D721Med (cell line): ENCODE data around the gene VPS13D.

Experiments used
- DNase-seq: peaks from one replicate; pipeline ENCODE4 v3.0.0; 2011; ENCODE audit warnings: low spot score; ENCODE audit not compliant: insufficient read length
- FAIRE-seq: peaks from 2 replicates; lab custom pipeline; 2011; peaks lifted over from hg19 to GRCh38; lab: Jason Lieb, UNC
- TF ChIP-seq, protein P1 (sequence below): IDR thresholded peaks from 2 replicates; pipeline ENCODE4 v1.5.1; 2012; ENCODE audit warnings: mild to moderate bottlenecking, control low read depth; ENCODE audit not compliant: insufficient read depth; ENCODE audit errors: missing control alignments

Gene VPS13D

DNA sequence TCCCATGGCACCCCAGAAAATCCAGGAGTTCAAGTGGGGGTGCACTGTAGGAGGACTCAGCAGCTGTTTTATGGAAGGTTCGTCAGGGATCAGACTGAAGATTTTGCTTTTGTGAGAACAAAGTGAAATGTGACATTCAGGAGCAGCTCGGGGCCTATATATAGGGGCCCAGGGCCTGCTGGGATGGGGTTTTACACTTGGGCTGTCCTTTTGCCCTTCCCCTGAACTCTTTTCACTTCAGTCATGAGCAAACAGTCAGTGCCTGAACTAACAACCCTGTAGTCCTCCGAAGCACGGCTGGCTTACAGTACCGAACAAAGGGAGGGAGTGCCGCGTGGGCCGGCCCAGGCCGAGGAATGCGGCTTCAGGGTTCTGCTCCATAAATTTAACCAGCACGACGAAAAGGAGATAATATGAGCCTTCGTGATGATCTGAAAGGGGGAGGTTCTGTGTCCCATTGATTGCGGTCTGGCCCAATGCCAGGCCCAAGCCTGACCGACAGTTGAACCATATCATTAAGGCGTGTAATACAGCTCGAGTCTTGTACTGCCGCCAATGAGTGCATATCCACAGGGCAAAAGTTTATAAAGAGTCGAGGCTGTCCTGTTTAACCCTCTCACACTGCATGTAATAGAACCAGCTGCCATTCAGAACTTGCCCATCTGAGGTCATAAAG, 248.2 kb downstream of the VPS13D start:
- FAIRE-seq (no peak), DNase-seq (no peak)
- TF ChIP-seq, protein P1, sequence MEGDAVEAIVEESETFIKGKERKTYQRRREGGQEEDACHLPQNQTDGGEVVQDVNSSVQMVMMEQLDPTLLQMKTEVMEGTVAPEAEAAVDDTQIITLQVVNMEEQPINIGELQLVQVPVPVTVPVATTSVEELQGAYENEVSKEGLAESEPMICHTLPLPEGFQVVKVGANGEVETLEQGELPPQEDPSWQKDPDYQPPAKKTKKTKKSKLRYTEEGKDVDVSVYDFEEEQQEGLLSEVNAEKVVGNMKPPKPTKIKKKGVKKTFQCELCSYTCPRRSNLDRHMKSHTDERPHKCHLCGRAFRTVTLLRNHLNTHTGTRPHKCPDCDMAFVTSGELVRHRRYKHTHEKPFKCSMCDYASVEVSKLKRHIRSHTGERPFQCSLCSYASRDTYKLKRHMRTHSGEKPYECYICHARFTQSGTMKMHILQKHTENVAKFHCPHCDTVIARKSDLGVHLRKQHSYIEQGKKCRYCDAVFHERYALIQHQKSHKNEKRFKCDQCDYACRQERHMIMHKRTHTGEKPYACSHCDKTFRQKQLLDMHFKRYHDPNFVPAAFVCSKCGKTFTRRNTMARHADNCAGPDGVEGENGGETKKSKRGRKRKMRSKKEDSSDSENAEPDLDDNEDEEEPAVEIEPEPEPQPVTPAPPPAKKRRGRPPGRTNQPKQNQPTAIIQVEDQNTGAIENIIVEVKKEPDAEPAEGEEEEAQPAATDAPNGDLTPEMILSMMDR: no peak

- FAIRE-seq: no peak
- no peak for DNase-seq
- TF ChIP-seq, protein P1: no peak
Observed at GRCh38 chr1:12478612-12478985, 248.8 kb downstream of the VPS13D start.

GRCh38 chr1:12479311-12479710, 249.5 kb downstream of the VPS13D start:
- no peak for DNase-seq
- TF ChIP-seq, protein P1: no peak
- no peak for FAIRE-seq

DNA sequence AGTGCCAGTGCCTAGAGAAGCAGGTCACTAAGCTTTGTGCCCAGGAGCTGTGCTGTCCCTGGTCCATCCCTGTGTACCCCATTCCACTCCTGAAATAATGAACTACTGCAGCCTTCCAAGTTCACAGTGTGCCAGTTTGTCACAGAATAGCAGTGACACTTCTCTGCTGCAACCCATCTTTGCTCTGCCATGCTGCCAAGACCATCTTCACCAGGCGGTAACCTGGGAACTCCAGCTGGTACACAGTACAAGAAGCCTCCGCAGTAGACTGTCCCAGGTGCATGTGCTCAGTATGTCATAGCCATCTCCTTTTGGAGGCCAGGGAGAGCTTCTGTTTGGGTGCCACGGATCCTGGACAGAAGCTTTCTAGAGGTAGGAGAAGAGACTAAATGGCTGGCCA, 250.2 kb downstream of the VPS13D start:
- FAIRE-seq (no peak), DNase-seq (no peak)
- TF ChIP-seq, protein P1: no peak

GRCh38 chr1:12480748-12481362, 251.0 kb downstream of the VPS13D start:
- FAIRE-seq: no peak
- TF ChIP-seq, protein P1: no peak
- no peak for DNase-seq

DNA sequence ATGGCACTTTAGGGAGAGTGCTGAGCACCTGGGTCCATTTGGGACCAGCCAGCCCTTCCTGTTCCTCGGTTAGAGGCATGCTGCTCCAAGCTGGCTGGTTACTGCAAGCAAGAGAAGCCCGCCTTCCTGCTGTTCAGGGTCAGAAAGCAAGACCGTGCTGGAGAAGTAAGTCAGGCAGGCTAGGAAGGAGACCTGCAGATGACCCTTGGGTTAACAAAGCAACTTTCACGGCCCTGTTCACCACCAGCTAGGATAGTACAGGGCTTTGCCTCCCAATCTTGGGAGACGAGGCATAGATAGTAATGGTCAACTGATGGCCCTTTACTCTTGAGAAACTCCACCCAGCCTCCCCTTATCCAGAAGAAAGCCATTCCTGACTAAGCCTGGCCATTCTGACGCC, 252.1 kb downstream of the VPS13D start:
- TF ChIP-seq, protein P1: no peak
- DNase-seq: no peak
- no peak for FAIRE-seq

DNA sequence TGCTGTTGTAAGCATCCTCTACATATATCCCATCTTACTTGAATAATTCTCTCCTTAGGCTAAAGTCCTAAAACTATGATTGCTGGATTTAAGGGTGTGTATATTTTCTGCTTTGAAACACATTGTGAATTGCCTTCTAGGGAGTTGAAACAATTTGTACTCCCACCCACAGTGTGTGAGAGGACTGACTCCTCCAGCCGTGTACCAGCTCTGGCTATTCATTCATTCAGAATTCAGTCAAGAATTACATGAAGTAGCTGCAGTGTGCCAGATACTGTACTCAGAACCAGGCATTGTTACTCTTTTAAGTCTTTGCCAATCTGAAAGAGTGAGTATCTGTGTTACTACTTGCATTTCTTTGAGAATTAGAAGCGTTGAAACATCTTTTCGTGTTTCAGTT, 253.2 kb downstream of the VPS13D start:
- TF ChIP-seq, protein P1: no peak
- FAIRE-seq (no peak), DNase-seq (no peak)
